Liver (tissue), 9 donors: ENCODE results near the gene DNAH3. TPM values are rescaled to one million over a fixed set of nuclear protein-coding genes. Genes with fewer than 3 reads are reported as not detected.

Experiments used
- DNase-seq: peaks from one replicate; pipeline ENCODE4 v3.0.0-alpha.2; 2017; ENCODE audit warnings: low spot score
- H3K27ac ChIP-seq, 2 donors: one replicate each; pipeline ENCODE4 v1.7.0; 2013; ENCODE audit warnings: inconsistent platforms in 2 of 2, low read length in 2 of 2, control low read depth in 1 of 2, low read depth in 1 of 2, mild to moderate bottlenecking in 1 of 2
- H3K27me3 ChIP-seq, 4 donors: one replicate each; pipeline versions ENCODE4 v1.6.1 to v1.7.0; 2013; ENCODE audit warnings: low read length in 3 of 4, inconsistent platforms in 1 of 4, mild to moderate bottlenecking in 1 of 4, moderate library complexity in 1 of 4; ENCODE audit not compliant: control insufficient read depth in 4 of 4, insufficient read depth in 4 of 4
- H3K36me3 ChIP-seq, 4 donors: one replicate each; pipeline versions ENCODE4 v1.6.1 to v1.7.0; 2013; ENCODE audit warnings: low read length in 3 of 4, mild to moderate bottlenecking in 3 of 4, low read depth in 1 of 4, moderate library complexity in 1 of 4; ENCODE audit not compliant: control insufficient read depth in 4 of 4, insufficient read depth in 3 of 4
- H3K4me1 ChIP-seq, 4 donors: one replicate each; pipeline versions ENCODE4 v1.6.1 to v1.7.0; 2013; ENCODE audit warnings: low read length in 3 of 4, mild to moderate bottlenecking in 3 of 4, moderate library complexity in 1 of 4; ENCODE audit not compliant: control insufficient read depth in 4 of 4, insufficient read depth in 4 of 4
- H3K4me3 ChIP-seq, 3 donors: one replicate each; pipeline versions ENCODE4 v1.6.1 to v1.7.0; 2013; ENCODE audit warnings: low read length in 3 of 3, control low read depth in 1 of 3, low read depth in 1 of 3, mild to moderate bottlenecking in 1 of 3
- H3K9ac ChIP-seq, 2 donors: one replicate each; pipeline ENCODE4 v1.7.0; 2013; ENCODE audit warnings: low read length in 2 of 2, mild to moderate bottlenecking in 2 of 2, moderate library complexity in 2 of 2, control low read depth in 1 of 2, low read depth in 1 of 2
- H3K9me3 ChIP-seq, 4 donors: one replicate each; pipeline versions ENCODE4 v1.6.1 to v1.7.0; 2013; ENCODE audit warnings: low read length in 3 of 4; ENCODE audit not compliant: control insufficient read depth in 4 of 4
- CTCF ChIP-seq: fragments of 150-350 bp; IDR thresholded peaks from 2 replicates; pipeline ENCODE4 v1.5.1; 2017; ENCODE audit warnings: improper control_type of control experiment, low read depth, low read length; ENCODE audit not compliant: missing input control
- EGR1 ChIP-seq, 2 donors: IDR thresholded peaks; 2 replicates each; pipeline ENCODE4 v1.6.1; 2016 to 2018; ENCODE audit warnings: antibody characterized with exemption in 2 of 2, low read depth in 2 of 2
- FOXA1 ChIP-seq: IDR thresholded peaks from 2 replicates; pipeline ENCODE4 v1.6.1; 2016; ENCODE audit warnings: antibody characterized with exemption
- HNF4A ChIP-seq, 2 donors: conservative IDR thresholded peaks; 2 replicates each; pipeline ENCODE4 v1.6.1; 2016; ENCODE audit warnings: antibody characterized with exemption in 2 of 2, mild to moderate bottlenecking in 2 of 2
- HNF4G ChIP-seq: IDR thresholded peaks from 2 replicates; pipeline ENCODE4 v1.6.1; 2016; ENCODE audit warnings: antibody characterized with exemption
- JUND ChIP-seq, 2 donors: IDR thresholded peaks; 2 replicates each; pipeline ENCODE4 v1.6.1; 2016; ENCODE audit warnings: antibody characterized with exemption in 2 of 2
- MAX ChIP-seq: IDR thresholded peaks from 2 replicates; pipeline ENCODE4 v1.6.1; 2016; ENCODE audit warnings: antibody characterized with exemption
- NR2F2 ChIP-seq: IDR thresholded peaks from 2 replicates; pipeline ENCODE4 v1.6.1; 2016; ENCODE audit warnings: antibody characterized with exemption
- RAD21 ChIP-seq, 2 donors: IDR thresholded peaks; 2 replicates each; pipeline ENCODE4 v1.6.1; 2016; ENCODE audit warnings: antibody characterized with exemption in 2 of 2, mild to moderate bottlenecking in 2 of 2
- RXRA ChIP-seq, 2 donors: IDR thresholded peaks; 2 replicates each; pipeline ENCODE4 v1.6.1; 2017 to 2018; ENCODE audit warnings: antibody characterized with exemption in 2 of 2, mild to moderate bottlenecking in 1 of 2
- SP1 ChIP-seq: IDR thresholded peaks from 2 replicates; pipeline ENCODE4 v1.6.1; 2018; ENCODE audit warnings: antibody characterized with exemption, mild to moderate bottlenecking
- TAF1 ChIP-seq: conservative IDR thresholded peaks from 2 replicates; pipeline ENCODE4 v1.6.1; 2016; ENCODE audit warnings: antibody characterized with exemption, mild to moderate bottlenecking
- YY1 ChIP-seq: IDR thresholded peaks from 2 replicates; pipeline ENCODE4 v1.6.1; 2016; ENCODE audit warnings: antibody characterized with exemption, mild to moderate bottlenecking
- WGBS: extraction: QIAGEN DNeasy Blood & Tissue Kit; methylation state at CpG from one replicate; pipeline ENCODE4 v1.1.7; 2013; 5-methylcytosine and 5-hydroxymethylcytosine counted together
- polyA plus RNA-seq, 2 donors: library from polyadenylated mRNA; stranded (reverse) in 1 of 2; unstranded in 1 of 2; fragments of 200-250 nt in 1 of 2; fragments of >200 nt in 1 of 2; fragmentation: Nextera tagmentation in 1 of 2; extraction: Ambion mirVana in 1 of 2; gene quantifications; one replicate each; pipeline versions ENCODE4 v1.2.1 to v1.2.3, GENCODE V29; 2013 to 2015
- total RNA-seq, 2 donors: library from RNA; depleted of rRNA; stranded (reverse); fragments of >200 nt; gene quantifications; one replicate each; pipeline ENCODE4 v1.2.3, GENCODE V29; 2014
- TF ChIP-seq, protein P1 (sequence below): IDR thresholded peaks from 2 replicates; pipeline ENCODE4 v1.6.1; 2016; ENCODE audit warnings: antibody characterized with exemption, mild to moderate bottlenecking
- TF ChIP-seq, protein P2 (sequence below): IDR thresholded peaks from 2 replicates; pipeline ENCODE4 v1.6.1; 2016; ENCODE audit warnings: antibody characterized with exemption
- TF ChIP-seq, protein P3 (sequence below): IDR thresholded peaks from 2 replicates; pipeline ENCODE4 v1.6.1; 2016; ENCODE audit warnings: antibody characterized with exemption
- donor health status: healthy.
- donor health status: healthy.
- donor health status: healthy.
- donor health status: healthy.
- donor health status: healthy.

Gene DNAH3
- total and polyA plus RNA-seq, 4 donors, result not detected

DNA sequence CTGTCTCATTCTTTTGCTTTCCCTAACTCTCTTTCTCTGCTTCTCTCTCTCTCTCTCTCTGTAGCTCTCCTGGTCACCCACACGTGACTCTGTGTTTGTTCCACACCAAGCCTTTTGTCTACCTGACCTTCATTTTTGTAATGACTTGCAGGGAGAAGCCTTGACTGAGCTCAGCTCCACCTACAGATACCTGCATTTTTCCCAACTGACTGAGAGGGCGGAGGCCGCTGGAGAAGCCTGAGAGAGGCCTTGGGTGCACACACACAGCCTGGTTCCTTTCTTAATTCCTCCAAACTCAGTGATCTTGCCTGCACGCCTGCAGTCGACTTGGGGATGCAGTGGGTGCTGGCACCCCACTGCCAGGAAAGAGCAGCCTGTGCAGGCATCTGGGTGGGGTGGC, 181.3 kb downstream of the DNAH3 start (continued):
- TF ChIP-seq, protein P1, sequence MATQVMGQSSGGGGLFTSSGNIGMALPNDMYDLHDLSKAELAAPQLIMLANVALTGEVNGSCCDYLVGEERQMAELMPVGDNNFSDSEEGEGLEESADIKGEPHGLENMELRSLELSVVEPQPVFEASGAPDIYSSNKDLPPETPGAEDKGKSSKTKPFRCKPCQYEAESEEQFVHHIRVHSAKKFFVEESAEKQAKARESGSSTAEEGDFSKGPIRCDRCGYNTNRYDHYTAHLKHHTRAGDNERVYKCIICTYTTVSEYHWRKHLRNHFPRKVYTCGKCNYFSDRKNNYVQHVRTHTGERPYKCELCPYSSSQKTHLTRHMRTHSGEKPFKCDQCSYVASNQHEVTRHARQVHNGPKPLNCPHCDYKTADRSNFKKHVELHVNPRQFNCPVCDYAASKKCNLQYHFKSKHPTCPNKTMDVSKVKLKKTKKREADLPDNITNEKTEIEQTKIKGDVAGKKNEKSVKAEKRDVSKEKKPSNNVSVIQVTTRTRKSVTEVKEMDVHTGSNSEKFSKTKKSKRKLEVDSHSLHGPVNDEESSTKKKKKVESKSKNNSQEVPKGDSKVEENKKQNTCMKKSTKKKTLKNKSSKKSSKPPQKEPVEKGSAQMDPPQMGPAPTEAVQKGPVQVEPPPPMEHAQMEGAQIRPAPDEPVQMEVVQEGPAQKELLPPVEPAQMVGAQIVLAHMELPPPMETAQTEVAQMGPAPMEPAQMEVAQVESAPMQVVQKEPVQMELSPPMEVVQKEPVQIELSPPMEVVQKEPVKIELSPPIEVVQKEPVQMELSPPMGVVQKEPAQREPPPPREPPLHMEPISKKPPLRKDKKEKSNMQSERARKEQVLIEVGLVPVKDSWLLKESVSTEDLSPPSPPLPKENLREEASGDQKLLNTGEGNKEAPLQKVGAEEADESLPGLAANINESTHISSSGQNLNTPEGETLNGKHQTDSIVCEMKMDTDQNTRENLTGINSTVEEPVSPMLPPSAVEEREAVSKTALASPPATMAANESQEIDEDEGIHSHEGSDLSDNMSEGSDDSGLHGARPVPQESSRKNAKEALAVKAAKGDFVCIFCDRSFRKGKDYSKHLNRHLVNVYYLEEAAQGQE, result no peak

DNA sequence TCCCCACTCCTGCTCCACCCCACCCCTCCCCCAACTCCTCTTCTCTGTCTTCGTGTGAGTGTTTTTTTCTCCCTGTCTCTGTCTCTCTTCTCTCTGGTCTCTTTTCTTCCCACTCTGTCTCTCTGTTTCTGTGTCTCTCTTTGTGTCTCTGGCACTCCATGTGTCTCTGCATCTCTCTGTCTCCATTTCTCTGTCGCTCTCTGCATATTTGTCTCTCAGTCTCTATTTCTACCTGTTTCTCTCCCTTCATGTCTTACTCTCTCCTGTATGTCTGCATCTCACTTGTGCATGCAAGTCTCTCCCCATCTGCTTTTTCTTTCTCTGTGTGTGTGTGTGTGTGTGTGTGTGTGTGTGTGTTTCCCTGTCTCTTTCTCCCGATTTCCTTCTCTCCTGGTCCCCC, 181.9 kb downstream of the DNAH3 start:
- Histone ChIP-seq H3K4me3 (no peak overlapping the region), H3K27ac (no peak overlapping the region), H3K4me1 (no peaks in the 10 kb centered on the region), H3K36me3 (no peaks in the 10 kb centered on the region), H3K27me3 (no peaks in the 10 kb centered on the region), H3K9ac (no peak overlapping the region), H3K9me3 (no peaks in the 10 kb centered on the region)
- TF ChIP-seq CTCF (no peak), NR2F2 (no peak), JUND (IDR thresholded peaks at IDR 0.05) (no peak), HNF4A (conservative IDR thresholded peaks at IDR 0.05) (no peak), FOXA1 (no peak), TAF1 (no peak), YY1 (no peak), RXRA (IDR thresholded peaks at IDR 0.05) (no peak), MAX (no peak), HNF4G (no peak), SP1 (no peak), RAD21 (IDR thresholded peaks at IDR 0.05) (no peak), EGR1 (IDR thresholded peaks at IDR 0.05; ENCODE audit: low read depth in 2 of 2) (no peak)
- TF ChIP-seq, protein P2, sequence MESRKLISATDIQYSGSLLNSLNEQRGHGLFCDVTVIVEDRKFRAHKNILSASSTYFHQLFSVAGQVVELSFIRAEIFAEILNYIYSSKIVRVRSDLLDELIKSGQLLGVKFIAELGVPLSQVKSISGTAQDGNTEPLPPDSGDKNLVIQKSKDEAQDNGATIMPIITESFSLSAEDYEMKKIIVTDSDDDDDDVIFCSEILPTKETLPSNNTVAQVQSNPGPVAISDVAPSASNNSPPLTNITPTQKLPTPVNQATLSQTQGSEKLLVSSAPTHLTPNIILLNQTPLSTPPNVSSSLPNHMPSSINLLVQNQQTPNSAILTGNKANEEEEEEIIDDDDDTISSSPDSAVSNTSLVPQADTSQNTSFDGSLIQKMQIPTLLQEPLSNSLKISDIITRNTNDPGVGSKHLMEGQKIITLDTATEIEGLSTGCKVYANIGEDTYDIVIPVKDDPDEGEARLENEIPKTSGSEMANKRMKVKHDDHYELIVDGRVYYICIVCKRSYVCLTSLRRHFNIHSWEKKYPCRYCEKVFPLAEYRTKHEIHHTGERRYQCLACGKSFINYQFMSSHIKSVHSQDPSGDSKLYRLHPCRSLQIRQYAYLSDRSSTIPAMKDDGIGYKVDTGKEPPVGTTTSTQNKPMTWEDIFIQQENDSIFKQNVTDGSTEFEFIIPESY, result no peak
- TF ChIP-seq, protein P3, sequence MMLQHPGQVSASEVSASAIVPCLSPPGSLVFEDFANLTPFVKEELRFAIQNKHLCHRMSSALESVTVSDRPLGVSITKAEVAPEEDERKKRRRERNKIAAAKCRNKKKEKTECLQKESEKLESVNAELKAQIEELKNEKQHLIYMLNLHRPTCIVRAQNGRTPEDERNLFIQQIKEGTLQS, result no peak
- TF ChIP-seq, protein P1, result no peak
- DNase-seq, result no peak
- WGBS, result 74% methylated on average over 3 of the region's 3 CpGs
